DLD1 (cell line): Measurements from ENCODE around the gene UNK.

Source experiments
- in situ Hi-C: cut with HindIII; loops from 2 replicates; pipeline ENCODE4 v1.10.0; 2017; ENCODE audit warnings: low sequenced_read_pairs

Gene UNK, protein sequence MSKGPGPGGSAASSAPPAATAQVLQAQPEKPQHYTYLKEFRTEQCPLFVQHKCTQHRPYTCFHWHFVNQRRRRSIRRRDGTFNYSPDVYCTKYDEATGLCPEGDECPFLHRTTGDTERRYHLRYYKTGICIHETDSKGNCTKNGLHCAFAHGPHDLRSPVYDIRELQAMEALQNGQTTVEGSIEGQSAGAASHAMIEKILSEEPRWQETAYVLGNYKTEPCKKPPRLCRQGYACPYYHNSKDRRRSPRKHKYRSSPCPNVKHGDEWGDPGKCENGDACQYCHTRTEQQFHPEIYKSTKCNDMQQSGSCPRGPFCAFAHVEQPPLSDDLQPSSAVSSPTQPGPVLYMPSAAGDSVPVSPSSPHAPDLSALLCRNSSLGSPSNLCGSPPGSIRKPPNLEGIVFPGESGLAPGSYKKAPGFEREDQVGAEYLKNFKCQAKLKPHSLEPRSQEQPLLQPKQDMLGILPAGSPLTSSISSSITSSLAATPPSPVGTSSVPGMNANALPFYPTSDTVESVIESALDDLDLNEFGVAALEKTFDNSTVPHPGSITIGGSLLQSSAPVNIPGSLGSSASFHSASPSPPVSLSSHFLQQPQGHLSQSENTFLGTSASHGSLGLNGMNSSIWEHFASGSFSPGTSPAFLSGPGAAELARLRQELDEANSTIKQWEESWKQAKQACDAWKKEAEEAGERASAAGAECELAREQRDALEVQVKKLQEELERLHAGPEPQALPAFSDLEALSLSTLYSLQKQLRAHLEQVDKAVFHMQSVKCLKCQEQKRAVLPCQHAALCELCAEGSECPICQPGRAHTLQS

DNA sequence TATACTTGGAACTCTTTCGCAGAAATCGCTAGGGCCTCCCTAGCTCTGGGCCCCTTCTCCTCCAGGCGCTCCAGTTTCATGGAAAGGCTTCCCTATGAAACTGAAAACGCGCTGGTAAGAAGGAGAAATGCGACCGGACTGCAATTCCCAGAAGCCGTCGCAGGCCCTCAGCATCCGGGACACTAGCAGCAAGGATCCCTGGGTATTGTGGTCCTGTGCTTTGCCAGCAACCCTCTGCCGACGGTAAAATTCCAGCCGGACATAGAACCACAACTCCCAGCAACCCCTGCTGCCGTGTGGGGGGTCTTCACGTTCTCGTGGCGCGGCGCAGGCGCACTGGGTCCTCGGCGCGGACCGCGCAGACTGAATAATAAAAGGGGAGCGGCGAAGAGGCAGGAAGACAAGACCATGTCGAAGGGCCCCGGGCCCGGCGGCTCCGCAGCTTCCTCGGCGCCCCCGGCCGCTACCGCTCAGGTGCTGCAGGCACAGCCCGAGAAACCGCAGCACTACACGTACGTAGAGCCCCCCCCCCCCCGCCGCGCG lies at the start of gene UNK:
TSS of gene UNK (plus strand) at position 334 of the 543 bp plus-strand sequence. CDS start at position 409, 75 bp downstream.
- in situ Hi-C loops: no loop called here

DNA sequence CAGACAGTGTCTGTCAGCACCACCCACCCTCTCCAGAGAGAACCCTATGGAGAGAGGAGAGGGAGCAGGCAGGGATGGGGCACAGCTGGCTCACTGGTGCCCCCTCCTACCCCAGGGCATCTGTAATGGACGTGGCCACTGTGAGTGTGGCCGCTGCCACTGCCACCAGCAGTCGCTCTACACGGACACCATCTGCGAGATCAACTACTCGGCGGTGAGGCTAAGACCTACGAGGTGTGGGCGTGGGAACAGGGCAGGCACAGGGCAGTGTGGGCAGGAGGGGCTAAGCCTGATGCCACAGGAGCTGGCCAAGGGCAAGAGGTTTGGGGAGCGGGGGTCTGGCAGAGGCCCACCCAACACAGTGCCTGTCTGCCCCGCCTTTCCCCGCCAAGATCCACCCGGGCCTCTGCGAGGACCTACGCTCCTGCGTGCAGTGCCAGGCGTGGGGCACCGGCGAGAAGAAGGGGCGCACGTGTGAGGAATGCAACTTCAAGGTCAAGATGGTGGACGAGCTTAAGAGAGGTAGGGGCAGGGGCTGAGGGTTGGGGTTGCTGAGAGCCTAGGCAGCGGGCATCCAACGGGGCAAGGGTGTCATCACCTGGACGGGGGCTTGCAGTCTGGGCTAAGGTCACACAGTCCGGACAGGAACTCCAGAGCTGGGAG lies 48.3 kb upstream of the UNK start:
- in situ Hi-C loops: no loop called here

DNA sequence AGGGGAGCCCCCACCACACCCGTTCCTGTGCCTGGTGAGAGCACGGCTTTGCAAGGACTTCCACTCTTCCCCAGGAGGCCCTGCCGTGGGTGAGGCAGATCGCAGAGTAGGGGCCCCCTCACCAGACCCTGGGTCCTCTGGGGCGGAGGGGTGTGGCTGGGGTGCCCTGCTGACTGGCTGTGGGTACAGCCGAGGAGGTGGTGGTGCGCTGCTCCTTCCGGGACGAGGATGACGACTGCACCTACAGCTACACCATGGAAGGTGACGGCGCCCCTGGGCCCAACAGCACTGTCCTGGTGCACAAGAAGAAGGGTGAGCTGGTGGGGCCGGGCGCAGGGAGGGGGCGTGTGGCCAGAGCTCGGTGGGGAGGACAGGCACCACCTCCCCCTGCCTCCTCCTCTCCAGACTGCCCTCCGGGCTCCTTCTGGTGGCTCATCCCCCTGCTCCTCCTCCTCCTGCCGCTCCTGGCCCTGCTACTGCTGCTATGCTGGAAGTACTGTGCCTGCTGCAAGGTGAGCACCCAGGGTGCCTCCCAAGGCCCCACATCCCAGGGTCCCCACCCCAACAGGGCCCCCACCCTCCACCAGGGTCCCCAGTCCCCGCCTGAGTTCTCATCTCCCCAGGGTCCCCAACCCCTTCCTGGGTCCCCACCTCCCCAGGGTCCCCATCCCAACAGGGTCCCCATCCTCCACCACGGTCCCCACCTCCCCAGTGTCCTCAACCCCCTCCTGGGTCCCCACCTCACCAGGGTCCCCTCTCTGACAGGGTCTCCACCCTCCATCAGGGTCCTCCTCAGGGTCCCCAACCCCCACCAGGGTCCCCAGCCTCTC lies 47.3 kb upstream of the UNK start:
- in situ Hi-C loops: no loop called here

DNA sequence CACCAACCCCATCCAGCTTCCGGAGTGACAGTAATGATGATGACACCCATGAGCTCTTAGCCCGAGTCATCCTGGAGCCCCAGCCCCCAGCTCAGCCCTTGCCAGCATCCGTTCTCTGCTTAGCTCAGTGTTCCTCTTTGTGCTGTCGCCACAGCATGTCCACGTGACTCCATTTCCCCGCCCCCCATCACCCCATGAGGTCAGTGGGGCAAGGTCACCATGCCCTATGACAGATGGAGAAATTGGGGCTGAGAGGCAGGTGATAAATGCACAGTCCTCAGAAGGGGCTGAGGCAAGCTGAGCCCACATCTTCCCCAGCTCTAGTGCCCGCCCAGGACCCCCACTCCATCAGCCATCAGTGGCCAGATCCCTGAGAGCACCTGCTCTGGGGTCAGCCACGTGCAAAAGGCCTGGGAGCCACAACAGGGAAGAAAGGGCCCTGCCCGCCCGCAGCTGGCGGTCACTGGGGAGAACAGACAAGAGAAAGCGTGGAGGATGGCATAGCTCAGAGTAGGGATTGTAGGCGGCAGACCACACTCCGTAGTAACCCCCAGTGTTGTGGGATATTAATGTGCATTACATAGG lies 46.3 kb upstream of the UNK start:
- in situ Hi-C loops: no loop called here

DNA sequence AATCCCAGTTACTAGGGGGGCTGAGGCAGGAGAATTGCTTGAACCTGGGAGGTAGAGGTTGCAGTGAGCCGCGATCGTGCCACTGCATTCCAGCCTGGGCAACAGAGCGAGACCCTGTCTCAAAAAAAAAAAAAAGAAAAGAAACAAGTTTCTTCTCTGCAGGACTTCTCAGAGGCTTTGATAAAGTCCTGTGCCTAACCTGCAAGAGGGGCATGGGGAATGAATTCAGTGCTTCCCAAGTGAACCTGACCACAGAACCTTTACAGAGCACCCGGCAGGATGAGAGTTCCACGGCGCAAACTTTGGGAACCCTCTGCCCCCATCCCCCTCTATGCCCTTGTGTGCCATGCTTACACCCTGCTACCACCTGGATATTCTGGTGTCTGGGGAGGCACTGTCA lies 45.4 kb upstream of the UNK start:
- in situ Hi-C loops: no loop called here

DNA sequence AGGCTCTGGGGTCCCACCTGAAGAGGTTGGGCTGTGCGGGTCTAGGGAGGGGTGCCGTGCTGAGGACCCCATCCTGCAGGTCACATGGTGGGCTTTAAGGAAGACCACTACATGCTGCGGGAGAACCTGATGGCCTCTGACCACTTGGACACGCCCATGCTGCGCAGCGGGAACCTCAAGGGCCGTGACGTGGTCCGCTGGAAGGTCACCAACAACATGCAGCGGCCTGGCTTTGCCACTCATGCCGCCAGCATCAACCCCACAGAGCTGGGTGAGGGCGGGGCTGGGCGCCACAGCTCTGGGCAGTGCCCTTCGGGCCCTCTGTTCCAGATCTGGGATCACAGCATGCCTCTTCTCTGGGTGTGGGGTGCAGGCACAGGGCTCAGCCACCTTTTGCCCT lies 44.8 kb upstream of the UNK start:
- in situ Hi-C loops: no loop called here

DNA sequence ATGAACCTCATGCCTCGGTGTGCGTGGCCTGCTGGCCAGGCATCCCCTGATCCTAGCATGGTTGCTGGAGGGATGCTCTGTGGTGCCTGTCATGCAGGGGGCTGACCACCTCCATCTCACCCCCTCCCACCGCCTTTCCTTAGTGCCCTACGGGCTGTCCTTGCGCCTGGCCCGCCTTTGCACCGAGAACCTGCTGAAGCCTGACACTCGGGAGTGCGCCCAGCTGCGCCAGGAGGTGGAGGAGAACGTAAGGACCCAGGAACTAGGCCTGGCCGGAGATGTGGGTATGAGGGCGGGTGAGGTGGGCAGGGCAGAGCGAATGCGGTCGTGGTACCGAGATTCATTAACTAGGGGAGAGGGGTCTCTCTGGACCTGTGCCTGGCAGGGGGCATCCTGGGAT lies 44.4 kb upstream of the UNK start:
- in situ Hi-C loops: no loop called here

DNA sequence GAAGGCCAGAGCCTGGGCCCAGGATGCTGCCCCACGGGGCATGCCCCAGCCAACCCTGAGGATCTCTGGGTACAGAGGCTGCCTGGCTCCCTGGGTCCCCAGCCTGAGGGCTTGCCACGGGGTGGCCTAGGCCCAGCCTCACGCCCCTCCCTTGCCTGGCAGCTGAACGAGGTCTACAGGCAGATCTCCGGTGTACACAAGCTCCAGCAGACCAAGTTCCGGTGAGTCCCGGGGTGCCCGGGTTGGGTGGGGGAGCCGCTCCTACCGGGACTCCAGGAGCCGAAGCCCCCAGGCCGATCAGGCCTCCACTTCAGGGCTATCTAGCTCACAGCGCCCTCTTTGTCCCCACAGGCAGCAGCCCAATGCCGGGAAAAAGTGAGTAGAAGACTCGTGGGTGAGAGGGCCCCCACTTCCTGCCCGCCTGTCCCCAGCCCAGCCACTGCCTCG lies 44.0 kb upstream of the UNK start:
- in situ Hi-C loops: no loop called here

DNA sequence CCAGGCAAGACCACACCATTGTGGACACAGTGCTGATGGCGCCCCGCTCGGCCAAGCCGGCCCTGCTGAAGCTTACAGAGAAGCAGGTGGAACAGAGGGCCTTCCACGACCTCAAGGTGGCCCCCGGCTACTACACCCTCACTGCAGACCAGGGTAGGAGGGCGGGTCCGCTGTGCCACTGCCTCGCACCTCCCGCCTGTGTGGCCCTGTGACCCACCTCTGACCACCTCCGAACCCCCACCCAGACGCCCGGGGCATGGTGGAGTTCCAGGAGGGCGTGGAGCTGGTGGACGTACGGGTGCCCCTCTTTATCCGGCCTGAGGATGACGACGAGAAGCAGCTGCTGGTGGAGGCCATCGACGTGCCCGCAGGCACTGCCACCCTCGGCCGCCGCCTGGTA lies 42.3 kb upstream of the UNK start:
- in situ Hi-C loops: no loop called here

DNA sequence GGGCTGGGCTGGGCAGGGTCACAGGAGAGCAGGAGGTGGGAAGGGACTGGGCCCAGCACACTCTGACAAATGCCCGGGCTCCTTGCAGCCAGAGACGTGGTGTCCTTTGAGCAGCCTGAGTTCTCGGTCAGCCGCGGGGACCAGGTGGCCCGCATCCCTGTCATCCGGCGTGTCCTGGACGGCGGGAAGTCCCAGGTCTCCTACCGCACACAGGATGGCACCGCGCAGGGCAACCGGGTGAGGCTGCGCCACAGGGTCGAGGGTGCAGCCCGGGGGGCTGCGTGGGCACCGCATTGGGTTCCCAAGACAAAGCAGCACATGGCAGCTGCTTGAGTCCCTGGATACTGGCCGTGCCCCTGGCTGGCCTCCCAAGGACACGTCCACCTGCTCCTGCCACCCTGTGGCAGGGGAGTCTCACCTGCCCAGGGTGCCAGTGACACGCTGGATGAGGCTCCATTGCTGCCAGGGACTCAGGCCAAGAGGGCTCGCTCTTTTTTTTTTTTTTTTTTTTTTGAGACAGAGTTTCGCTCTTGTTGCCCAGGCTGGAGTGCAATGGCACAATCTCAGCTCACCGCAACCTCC lies 40.9 kb upstream of the UNK start:
- in situ Hi-C loops: no loop called here

DNA sequence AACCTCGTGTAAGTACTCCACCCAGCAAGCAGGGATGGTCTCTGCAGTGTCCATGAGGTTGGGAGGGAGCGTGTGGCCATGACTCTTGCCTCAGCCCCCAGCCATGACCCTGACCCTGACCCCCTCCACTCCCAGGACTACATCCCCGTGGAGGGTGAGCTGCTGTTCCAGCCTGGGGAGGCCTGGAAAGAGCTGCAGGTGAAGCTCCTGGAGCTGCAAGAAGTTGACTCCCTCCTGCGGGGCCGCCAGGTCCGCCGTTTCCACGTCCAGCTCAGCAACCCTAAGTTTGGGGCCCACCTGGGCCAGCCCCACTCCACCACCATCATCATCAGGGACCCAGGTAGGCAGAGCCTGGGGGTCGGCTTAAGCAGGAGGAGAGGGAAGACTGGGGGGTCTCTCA lies 35.9 kb upstream of the UNK start:
- in situ Hi-C loops: no loop called here

DNA sequence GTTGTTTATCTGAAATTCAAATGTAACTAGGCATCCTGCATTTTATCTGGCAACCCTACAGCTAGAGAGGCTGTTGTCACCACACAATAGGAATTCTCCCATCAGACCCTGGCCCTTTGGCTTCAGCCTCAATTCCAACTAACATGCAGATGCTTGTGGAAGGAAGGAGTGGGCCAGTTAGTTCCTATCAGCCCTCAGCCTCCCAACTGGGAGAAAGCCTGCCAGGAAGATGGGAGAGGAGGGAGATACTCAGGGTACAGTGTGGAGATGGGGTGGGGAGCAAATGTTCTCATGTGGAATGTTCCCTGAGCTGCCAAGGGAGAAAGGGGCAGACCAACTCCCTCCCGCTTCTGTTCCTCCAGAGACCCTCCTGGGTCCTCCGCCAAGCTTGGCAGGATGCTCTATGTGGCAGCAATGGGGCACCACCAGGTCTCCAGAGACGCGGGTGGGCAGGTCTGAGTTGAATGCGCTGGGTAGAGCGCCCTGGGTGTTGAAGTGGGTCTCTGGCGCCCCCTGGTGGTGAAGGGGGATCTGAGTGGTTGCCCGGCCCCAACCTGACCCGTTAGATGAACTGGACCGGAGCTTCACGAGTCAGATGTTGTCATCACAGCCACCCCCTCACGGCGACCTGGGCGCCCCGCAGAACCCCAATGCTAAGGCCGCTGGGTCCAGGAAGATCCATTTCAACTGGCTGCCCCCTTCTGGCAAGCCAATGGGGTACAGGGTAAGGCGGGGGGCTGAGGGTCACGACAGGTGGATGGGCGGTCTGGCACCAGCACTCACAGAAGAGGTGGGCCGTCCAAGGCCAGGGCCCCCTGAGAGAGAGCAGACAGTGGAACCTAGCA lies 34.8 kb upstream of the UNK start:
- in situ Hi-C loops: no loop called here

DNA sequence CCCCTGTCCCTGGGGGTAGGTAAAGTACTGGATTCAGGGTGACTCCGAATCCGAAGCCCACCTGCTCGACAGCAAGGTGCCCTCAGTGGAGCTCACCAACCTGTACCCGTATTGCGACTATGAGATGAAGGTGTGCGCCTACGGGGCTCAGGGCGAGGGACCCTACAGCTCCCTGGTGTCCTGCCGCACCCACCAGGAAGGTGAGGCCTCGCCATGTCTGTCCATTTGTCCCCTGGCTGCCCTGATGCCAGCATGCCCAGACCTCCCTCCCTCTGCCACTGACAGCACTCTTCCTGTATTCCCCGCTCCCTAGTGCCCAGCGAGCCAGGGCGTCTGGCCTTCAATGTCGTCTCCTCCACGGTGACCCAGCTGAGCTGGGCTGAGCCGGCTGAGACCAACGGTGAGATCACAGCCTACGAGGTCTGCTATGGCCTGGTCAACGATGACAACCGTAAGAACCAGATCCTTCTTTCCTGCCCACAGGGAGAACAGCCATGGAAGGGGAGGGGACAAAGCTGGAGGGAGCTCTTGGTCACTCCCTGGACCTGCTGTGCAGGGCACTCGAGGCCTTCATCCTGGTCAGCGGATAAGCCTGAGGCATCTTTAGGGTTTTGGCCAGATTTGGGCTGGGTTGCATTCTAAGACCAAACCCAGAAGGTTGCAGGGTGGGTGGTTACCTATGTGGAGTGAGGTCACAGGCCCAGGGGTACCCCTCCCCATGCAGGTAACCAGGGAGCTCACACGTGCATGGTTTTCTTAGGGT lies 33.8 kb upstream of the UNK start:
- in situ Hi-C loops: no loop called here

DNA sequence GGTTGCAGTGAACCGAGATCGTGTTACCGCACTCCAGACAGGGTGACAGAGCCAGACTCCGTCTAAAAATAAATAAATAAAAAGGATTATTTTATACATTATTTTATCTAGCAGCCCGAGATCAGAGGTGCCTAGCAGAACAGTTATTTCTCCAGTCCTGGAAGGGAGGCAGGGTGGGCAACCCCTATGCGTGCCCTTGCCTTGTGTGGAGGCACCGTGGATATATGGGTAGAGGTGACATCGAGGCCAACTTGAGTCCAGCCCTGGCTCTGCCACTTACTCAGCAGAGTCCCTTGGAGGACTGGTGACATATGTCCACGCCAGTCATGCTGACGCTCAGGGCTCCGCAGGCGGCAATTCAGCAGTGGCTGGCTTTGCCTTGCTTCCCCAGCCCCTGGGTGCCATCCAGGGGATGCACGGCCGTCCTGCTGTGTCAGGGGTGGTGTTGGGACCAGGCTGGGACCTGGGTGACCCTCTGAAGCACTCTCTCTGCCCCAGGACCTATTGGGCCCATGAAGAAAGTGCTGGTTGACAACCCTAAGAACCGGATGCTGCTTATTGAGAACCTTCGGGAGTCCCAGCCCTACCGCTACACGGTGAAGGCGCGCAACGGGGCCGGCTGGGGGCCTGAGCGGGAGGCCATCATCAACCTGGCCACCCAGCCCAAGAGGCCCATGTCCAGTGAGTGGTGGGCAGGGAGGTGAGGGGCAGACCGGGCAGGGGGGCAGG lies 32.8 kb upstream of the UNK start:
- in situ Hi-C loops: no loop called here

DNA sequence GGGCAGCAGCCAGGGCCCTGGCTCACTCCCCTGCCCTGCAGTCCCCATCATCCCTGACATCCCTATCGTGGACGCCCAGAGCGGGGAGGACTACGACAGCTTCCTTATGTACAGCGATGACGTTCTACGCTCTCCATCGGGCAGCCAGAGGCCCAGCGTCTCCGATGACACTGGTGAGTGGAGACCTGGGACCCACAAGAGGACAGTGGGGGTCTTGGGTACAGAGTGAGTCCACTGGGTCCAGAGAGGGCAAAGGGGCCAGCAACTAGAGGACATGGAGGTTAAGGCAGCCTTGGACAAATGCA lies 32.2 kb upstream of the UNK start:
- in situ Hi-C loops: no loop called here

DNA sequence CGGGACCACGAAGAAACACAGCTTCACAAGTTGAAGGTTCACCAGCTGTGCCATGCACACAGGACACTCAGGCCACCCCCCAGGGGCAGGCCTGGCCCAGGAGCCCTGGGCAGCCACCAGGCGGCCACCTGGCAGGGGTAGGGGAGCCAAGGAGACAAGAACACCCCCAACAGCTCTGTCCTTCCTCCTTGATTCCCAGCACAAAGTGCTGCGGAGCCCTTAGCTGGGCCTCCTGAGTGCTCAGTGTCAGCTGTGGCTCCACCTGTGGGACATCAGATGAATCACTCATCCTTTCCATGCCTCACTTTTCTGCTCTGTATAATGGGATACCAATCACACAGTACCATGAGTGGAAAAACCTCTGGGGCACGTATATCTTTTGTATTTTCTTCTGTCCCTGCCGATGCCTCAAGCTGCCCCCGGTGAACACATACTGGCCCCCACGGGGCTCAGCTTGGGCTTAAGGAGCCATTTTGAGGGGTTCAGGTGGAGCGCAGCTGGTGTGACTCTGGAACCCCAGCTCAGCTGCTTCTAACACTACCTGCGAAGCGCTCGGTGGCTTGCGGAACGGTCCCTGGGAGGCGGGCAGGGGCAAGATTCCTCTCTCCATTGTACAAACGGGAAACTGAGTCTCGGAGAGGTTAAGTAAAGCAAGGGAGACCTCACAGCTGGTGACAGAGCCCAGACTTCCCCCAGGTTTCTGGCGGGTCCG lies 31.6 kb upstream of the UNK start:
- in situ Hi-C loops: no loop called here
